ENCODE measurements around the gene DDX46.

The DDX46 gene

DNA sequence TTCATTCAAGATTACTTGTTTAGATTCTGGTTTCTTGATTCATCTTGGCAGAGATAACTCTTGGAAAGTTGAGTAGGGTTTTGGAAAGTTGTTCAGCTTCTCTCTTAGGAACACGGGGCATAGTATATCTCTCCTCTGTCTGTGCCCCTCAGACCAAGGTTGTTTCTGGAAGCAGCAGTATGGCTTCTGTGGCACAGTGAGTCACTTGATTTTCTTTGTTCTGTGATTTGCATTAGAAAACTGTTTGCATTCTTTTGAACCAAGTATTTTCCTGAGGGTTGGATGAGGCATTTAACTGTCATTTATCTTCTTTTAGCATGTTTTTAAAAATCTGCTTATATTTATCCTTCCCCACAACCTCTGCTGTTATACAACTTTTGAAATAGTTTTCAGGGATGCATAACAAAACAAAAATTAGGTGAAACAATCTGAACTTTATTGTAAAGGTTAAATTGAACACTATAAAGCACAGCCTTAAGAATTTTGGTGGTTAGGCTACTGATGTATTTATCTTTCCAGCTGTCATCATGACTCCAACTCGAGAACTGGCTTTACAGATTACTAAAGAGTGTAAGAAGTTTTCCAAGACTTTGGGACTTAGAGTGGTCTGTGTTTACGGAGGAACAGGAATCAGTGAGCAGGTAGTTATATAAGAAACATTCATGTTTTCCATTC is 26.5 kb downstream of the DDX46 start:
- H3K4me3 ChIP-seq (ENCODE audit: low read length) = peak overlapping the region; percentile 20; the same call in 1 of the 2 replicates
- H3K4me1 ChIP-seq (ENCODE audit: insufficient read depth, low read length) = peaks cover 15% of the 10 kb centered on the region
- 0 out of 2 replicates have a peak overlapping the region, but pooled peaks have one; percentile 15 for H3K9ac ChIP-seq (ENCODE audit: low read depth, low read length)
- H3K9me3 ChIP-seq (ENCODE audit: insufficient read depth, low read depth, low read length) = no peaks in the 10 kb centered on the region
- peaks cover 99% of the 10 kb centered on the region for H3K36me3 ChIP-seq (ENCODE audit: insufficient read depth, low read length)
- H3K27ac ChIP-seq (ENCODE audit: low read depth, low read length) = peak overlapping the region; percentile 63
- 83% methylated on average over 3 of the region's 3 CpGs for WGBS
- H3K27me3 ChIP-seq (ENCODE audit: insufficient read depth, low read length) = no peaks in the 10 kb centered on the region

DNA sequence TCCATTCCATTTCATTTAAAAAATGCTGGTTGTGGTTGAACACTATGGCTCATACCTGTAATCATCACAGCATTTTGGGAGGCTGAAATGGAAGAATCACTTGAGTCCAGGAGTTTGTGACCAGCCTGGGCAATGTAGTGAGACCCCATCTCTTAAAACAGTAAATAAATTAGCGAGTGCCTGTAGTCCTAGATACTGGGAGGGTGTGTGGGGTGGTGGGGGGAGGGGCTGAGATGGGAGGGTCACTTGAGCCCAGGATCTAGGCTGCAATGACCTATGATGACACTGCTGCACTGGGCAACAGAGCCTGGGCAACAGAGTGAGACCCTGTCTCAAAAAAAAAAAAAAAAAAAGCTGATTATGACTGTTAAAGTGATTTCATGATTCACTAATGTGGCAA is 29.1 kb downstream of the DDX46 start:
- Histone ChIP-seq H3K27me3 (ENCODE audit: insufficient read depth, low read length) (no peaks in the 10 kb centered on the region), H3K4me1 (ENCODE audit: insufficient read depth, low read length) (peaks cover 15% of the 10 kb centered on the region), H3K27ac (ENCODE audit: low read depth, low read length) (no peak overlapping the region), H3K4me3 (ENCODE audit: low read length) (no peak overlapping the region), H3K9ac (ENCODE audit: low read depth, low read length) (no peak overlapping the region), H3K9me3 (ENCODE audit: insufficient read depth, low read depth, low read length) (no peaks in the 10 kb centered on the region), H3K36me3 (ENCODE audit: insufficient read depth, low read length) (peaks cover 99% of the 10 kb centered on the region)
- 89% methylated on average over 1 of the region's 1 CpG for WGBS

GRCh38 chr5:134791580-134791979 is 33.0 kb downstream of the DDX46 start:
- no peaks in the 10 kb centered on the region for H3K27me3 ChIP-seq (ENCODE audit: insufficient read depth, low read length)
- peaks cover 99% of the 10 kb centered on the region for H3K36me3 ChIP-seq (ENCODE audit: insufficient read depth, low read length)
- H3K4me1 ChIP-seq (ENCODE audit: insufficient read depth, low read length) = no peaks in the 10 kb centered on the region
- H3K9me3 ChIP-seq (ENCODE audit: insufficient read depth, low read depth, low read length) = no peaks in the 10 kb centered on the region
- H3K27ac ChIP-seq (ENCODE audit: low read depth, low read length) = no peak overlapping the region
- H3K4me3 ChIP-seq (ENCODE audit: low read length) = no peak overlapping the region
- no peak overlapping the region for H3K9ac ChIP-seq (ENCODE audit: low read depth, low read length)
- WGBS = 95% methylated on average over 2 of the region's 2 CpGs

DNA sequence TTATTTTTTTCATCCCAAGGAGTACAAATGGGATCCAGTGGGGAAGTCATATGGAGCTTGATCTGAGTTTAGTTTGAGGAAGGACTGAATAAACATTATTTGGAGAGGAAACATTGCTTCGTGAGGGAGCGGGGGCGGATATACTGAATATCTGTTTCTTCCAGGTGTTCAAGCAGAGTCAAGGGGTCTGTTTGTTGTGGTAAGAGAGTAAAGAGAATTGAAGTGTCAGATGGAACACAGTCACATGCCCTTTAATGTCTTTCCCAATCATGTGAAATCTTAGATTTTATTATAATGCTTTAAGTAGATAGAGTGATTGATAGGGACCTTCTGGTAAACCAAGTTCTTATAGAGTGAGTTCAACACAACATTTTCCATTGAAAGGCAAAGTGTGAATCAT is 33.7 kb downstream of the DDX46 start:
- Histone ChIP-seq H3K4me1 (ENCODE audit: insufficient read depth, low read length) (no peaks in the 10 kb centered on the region), H3K9ac (ENCODE audit: low read depth, low read length) (no peak overlapping the region), H3K9me3 (ENCODE audit: insufficient read depth, low read depth, low read length) (no peaks in the 10 kb centered on the region), H3K36me3 (ENCODE audit: insufficient read depth, low read length) (peaks cover 96% of the 10 kb centered on the region), H3K27me3 (ENCODE audit: insufficient read depth, low read length) (no peaks in the 10 kb centered on the region), H3K4me3 (ENCODE audit: low read length) (no peak overlapping the region), H3K27ac (ENCODE audit: low read depth, low read length) (no peak overlapping the region)
- 97% methylated on average over 3 of the region's 3 CpGs for WGBS

- no peaks in the 10 kb centered on the region for H3K9me3 ChIP-seq (ENCODE audit: insufficient read depth, low read depth, low read length)
- no peaks in the 10 kb centered on the region for H3K27me3 ChIP-seq (ENCODE audit: insufficient read depth, low read length)
- no peaks in the 10 kb centered on the region for H3K4me1 ChIP-seq (ENCODE audit: insufficient read depth, low read length)
- 89% methylated on average over 4 of the region's 4 CpGs for WGBS
- H3K36me3 ChIP-seq (ENCODE audit: insufficient read depth, low read length) = peaks cover 94% of the 10 kb centered on the region
- no peak overlapping the region for H3K27ac ChIP-seq (ENCODE audit: low read depth, low read length)
- no peak overlapping the region for H3K9ac ChIP-seq (ENCODE audit: low read depth, low read length)
- H3K4me3 ChIP-seq (ENCODE audit: low read length) = no peak overlapping the region
Observed at GRCh38 chr5:134793111-134793510, 34.5 kb downstream of the DDX46 start.

DNA sequence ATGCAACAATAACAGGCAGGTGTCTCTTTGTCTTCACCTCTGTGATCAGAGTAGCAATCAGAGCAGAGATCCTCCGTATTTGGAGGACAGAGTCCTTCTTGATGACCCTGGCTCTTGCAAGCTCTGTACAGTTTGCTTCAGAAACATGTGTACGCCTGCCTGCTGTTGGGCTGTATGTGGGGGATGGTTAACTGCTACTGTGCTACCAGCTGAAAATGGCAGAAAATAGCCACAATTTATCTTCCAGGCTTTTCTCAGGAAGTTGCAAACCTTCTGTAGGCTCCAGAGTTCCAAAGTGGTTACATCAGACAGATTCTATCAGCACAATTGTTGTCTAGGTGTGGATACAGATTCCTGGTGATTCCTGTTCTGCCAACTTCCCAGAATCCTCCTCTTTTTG is 35.5 kb downstream of the DDX46 start:
- H3K9ac ChIP-seq (ENCODE audit: low read depth, low read length) = no peak overlapping the region
- no peak overlapping the region for H3K27ac ChIP-seq (ENCODE audit: low read depth, low read length)
- no peaks in the 10 kb centered on the region for H3K9me3 ChIP-seq (ENCODE audit: insufficient read depth, low read depth, low read length)
- 96% methylated on average over 2 of the region's 2 CpGs for WGBS
- no peak overlapping the region for H3K4me3 ChIP-seq (ENCODE audit: low read length)
- no peaks in the 10 kb centered on the region for H3K4me1 ChIP-seq (ENCODE audit: insufficient read depth, low read length)
- H3K36me3 ChIP-seq (ENCODE audit: insufficient read depth, low read length) = peaks cover 94% of the 10 kb centered on the region
- H3K27me3 ChIP-seq (ENCODE audit: insufficient read depth, low read length) = no peaks in the 10 kb centered on the region

- H3K36me3 ChIP-seq (ENCODE audit: insufficient read depth, low read length) = peaks cover 93% of the 10 kb centered on the region
Observed at GRCh38 chr5:134794819-134795218, 36.2 kb downstream of the DDX46 start.

DNA sequence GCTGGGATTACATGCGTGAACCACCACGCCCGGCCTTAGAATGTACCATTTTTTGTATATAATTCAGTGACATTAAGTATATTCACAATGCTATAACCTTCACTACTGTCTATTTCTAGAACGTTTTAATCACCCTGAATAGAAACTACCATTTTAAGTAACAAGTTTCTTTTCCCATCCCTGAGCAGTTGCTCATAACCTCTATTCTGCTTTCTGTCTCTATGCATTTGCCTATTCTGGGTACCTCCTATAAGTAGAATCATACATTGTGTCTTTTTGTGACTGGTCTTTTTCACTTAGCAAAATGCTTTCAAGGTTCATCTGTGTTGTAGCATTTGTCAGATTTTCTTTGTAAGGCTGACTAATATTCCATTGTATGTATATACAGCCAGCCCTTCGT is 39.9 kb downstream of the DDX46 start:
- H3K27ac ChIP-seq (ENCODE audit: low read depth, low read length) = no peak overlapping the region
- no peak overlapping the region for H3K9ac ChIP-seq (ENCODE audit: low read depth, low read length)
- no peak overlapping the region for H3K4me3 ChIP-seq (ENCODE audit: low read length)
- no peaks in the 10 kb centered on the region for H3K27me3 ChIP-seq (ENCODE audit: insufficient read depth, low read length)
- peaks cover 90% of the 10 kb centered on the region for H3K36me3 ChIP-seq (ENCODE audit: insufficient read depth, low read length)
- WGBS = 95% methylated on average over 5 of the region's 5 CpGs
- no peaks in the 10 kb centered on the region for H3K4me1 ChIP-seq (ENCODE audit: insufficient read depth, low read length)
- H3K9me3 ChIP-seq (ENCODE audit: insufficient read depth, low read depth, low read length) = no peaks in the 10 kb centered on the region

More at GRCh38 chr5:134794819-134795218, 36.2 kb downstream of the DDX46 start:
- Histone ChIP-seq H3K4me1 (ENCODE audit: insufficient read depth, low read length) (no peaks in the 10 kb centered on the region), H3K9ac (ENCODE audit: low read depth, low read length) (no peak overlapping the region), H3K27me3 (ENCODE audit: insufficient read depth, low read length) (no peaks in the 10 kb centered on the region), H3K4me3 (ENCODE audit: low read length) (no peak overlapping the region), H3K9me3 (ENCODE audit: insufficient read depth, low read depth, low read length) (no peaks in the 10 kb centered on the region), H3K27ac (ENCODE audit: low read depth, low read length) (no peak overlapping the region)
- 98% methylated on average over 7 of the region's 8 CpGs for WGBS

DNA sequence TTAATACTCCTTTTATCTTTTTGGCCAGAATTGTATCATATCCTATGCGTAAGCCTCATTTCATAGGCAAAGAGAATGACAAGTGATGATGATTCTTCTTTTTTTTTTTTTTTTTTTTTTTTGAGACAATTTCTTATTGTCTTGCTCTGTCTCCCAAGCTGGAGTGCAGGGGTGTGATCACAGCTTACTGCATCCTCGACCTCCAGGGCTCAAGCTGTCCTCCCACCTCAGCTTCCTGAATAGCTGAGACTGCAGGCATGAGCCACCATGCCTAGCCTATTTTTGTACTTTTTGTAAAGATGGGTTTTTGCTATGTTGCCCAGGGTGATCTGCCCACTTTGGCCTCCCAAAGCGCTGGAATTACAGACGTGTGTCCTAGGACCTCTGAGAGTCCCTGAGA is 45.2 kb downstream of the DDX46 start:
- Histone ChIP-seq H3K27ac (ENCODE audit: low read depth, low read length) (no peak overlapping the region), H3K9me3 (ENCODE audit: insufficient read depth, low read depth, low read length) (no peaks in the 10 kb centered on the region), H3K4me3 (ENCODE audit: low read length) (no peak overlapping the region), H3K36me3 (ENCODE audit: insufficient read depth, low read length) (peaks cover 89% of the 10 kb centered on the region), H3K27me3 (ENCODE audit: insufficient read depth, low read length) (no peaks in the 10 kb centered on the region), H3K4me1 (ENCODE audit: insufficient read depth, low read length) (no peaks in the 10 kb centered on the region), H3K9ac (ENCODE audit: low read depth, low read length) (no peak overlapping the region)
- 93% methylated on average over 4 of the region's 4 CpGs for WGBS

DNA sequence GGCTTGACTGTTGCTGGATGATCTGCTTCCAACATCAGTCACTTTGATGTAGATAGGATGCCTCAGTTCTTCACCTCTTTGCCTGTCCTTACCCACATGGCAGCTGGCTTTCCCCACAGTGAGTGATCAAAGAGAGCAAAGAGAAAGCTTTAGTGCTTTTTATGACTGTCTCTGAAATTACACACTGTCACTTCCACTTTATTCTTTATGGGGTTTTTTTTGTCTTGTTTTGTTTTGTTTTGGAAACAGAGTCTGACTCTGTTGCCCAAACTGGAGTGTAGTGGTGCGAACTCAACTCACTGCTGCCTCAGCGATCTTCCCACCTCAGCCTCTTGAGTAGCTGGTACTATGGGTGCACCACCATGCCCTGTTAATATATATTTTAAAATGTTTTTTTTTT is 54.8 kb downstream of the DDX46 start:
- Histone ChIP-seq H3K4me3 (ENCODE audit: low read length) (no peak overlapping the region), H3K27me3 (ENCODE audit: insufficient read depth, low read length) (no peaks in the 10 kb centered on the region), H3K36me3 (ENCODE audit: insufficient read depth, low read length) (peaks cover 89% of the 10 kb centered on the region), H3K9me3 (ENCODE audit: insufficient read depth, low read depth, low read length) (no peaks in the 10 kb centered on the region), H3K4me1 (ENCODE audit: insufficient read depth, low read length) (no peaks in the 10 kb centered on the region), H3K27ac (ENCODE audit: low read depth, low read length) (no peak overlapping the region), H3K9ac (ENCODE audit: low read depth, low read length) (no peak overlapping the region)
- WGBS = 98% methylated on average over 2 of the region's 2 CpGs

DNA sequence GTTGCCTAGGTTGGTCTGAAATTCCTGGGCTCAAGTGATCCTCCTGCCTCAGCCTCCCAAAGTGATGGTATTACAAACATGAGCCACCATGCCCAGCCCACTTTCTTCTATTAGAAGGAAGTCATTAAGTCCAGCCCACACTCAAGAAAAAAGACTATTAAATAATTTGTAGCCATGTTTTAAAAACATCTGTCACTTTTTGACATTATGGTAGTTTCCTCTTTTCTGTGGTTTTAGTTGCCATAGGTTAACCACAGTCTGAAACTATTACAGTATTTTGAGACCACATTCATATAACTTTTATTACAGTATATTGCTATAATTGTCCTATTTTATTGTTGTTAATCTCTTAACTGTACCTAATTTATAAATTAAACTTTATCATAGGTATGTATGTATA is 55.2 kb downstream of the DDX46 start:
- Histone ChIP-seq H3K9me3 (ENCODE audit: insufficient read depth, low read depth, low read length) (no peaks in the 10 kb centered on the region), H3K9ac (ENCODE audit: low read depth, low read length) (no peak overlapping the region), H3K27me3 (ENCODE audit: insufficient read depth, low read length) (no peaks in the 10 kb centered on the region), H3K4me1 (ENCODE audit: insufficient read depth, low read length) (no peaks in the 10 kb centered on the region), H3K27ac (ENCODE audit: low read depth, low read length) (no peak overlapping the region), H3K36me3 (ENCODE audit: insufficient read depth, low read length) (peaks cover 89% of the 10 kb centered on the region), H3K4me3 (ENCODE audit: low read length) (no peak overlapping the region)

GRCh38 chr5:134817006-134817405 is 58.4 kb downstream of the DDX46 start:
- no peak overlapping the region for H3K9ac ChIP-seq (ENCODE audit: low read depth, low read length)
- H3K4me1 ChIP-seq (ENCODE audit: insufficient read depth, low read length) = no peaks in the 10 kb centered on the region
- no peaks in the 10 kb centered on the region for H3K9me3 ChIP-seq (ENCODE audit: insufficient read depth, low read depth, low read length)
- H3K36me3 ChIP-seq (ENCODE audit: insufficient read depth, low read length) = peaks cover 94% of the 10 kb centered on the region
- H3K27me3 ChIP-seq (ENCODE audit: insufficient read depth, low read length) = no peaks in the 10 kb centered on the region
- no peak overlapping the region for H3K4me3 ChIP-seq (ENCODE audit: low read length)
- 92% methylated on average over 3 of the region's 4 CpGs for WGBS
- H3K27ac ChIP-seq (ENCODE audit: low read depth, low read length) = no peak overlapping the region

Measured in HUES64 (cell line).